HG02798 (cell line): Measurements from ENCODE around the gene SLC37A1.

Experiments
- ATAC-seq: cut with Tn5 transposase; IDR thresholded peaks from one replicate; pipeline ENCODE4 v1.9.1; 2021; ENCODE audit warnings: mild to moderate bottlenecking; ENCODE audit not compliant: unreplicated experiment, poor library complexity

Gene SLC37A1

DNA sequence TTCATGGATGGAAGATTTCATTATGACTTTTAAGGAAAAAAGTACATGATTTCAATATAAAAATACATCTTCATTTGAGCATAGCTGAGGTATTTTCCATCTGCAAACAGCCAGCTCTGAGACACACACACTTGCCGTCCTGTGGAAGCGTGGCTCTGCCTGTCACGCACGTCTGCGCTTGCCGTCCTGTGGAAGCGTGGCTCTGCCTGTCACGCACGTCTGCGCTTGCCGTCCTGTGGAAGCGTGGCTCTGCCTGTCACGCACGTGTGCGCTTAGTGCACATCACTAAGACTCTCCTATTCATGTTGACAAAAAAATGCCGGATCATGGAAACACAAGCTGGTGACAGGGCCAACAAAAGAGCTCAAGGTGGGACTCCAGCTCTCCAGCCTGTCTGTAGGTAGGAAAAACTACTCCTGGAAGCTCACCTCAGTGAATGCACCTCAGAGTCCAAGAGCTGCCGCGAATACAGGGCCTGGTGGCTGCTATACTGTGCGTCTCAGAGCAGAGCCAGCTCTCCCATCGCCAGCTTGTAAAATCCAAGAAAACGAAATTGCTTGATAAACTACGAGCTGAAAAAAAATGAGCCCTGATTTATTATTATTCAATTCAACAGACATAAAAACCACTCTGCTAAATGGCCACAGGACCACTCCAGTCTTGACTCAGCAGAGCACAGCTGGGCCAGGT lies 69.3 kb downstream of the SLC37A1 start:
- ATAC-seq = no peak

GRCh38 chr21:42583477-42584295 lies 70.0 kb downstream of the SLC37A1 start:
- ATAC-seq = no peak

DNA sequence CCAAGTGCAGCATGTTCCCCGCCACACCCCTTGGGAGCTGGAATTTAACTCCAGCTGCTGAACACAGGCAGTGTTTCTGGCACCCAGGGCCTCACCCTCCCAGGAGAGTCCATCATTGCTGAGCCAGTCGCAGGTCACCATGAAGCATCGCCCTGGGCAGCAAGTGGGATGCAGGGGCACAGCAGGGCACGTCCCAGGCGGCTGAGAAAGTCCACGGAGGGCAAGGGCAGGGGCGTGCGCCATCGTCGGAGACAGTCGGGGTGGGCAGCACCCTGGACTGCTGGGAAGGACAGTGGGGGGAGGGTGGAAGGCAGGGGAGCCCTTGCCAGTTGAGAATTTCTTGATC lies 70.6 kb downstream of the SLC37A1 start:
- no peak for ATAC-seq

- no peak for ATAC-seq
Measured at GRCh38 chr21:42585881-42586280, 72.2 kb downstream of the SLC37A1 start.

DNA sequence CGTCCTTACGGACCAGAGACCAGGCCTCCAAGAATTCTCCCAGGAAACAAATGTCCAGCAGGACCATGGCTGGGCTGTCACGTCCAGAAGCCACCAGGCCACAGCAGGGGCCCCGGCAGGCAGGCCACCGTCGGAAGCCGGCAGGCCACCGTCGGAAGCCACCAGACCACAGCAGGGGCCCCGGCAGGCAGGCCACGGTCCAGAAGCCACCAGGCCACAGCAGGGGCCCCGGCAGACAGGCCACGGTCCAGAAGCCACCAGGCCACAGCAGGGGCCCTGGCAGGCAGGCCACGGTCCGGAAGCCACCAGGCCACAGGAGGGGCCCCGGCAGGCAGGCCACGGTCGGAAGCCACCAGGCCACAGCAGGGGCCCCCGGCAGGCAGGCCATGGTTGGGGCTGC lies 72.8 kb downstream of the SLC37A1 start:
- ATAC-seq = no peak

DNA sequence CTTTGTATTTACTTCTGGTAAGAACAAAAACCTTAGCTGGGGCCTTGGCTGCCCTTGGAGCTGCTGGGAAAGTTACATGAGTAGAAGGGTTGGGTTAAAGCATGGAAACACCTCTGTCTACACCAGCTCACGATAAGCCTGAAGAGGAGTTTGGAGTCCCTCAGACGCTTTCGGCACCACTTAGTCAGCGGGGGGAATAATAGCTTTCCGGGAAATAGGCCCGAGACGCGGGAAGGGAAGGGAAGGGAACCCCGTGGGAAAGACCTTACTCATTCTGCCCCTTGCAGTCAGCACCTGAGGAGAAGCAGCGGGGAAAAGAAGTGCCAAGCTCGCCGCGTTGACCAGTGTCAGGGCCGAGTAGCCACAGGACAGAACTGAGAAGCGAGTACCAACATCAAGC lies 73.4 kb downstream of the SLC37A1 start:
- no peak for ATAC-seq

- no peak for ATAC-seq
Measured at GRCh38 chr21:42590431-42591131, 76.9 kb downstream of the SLC37A1 start.

DNA sequence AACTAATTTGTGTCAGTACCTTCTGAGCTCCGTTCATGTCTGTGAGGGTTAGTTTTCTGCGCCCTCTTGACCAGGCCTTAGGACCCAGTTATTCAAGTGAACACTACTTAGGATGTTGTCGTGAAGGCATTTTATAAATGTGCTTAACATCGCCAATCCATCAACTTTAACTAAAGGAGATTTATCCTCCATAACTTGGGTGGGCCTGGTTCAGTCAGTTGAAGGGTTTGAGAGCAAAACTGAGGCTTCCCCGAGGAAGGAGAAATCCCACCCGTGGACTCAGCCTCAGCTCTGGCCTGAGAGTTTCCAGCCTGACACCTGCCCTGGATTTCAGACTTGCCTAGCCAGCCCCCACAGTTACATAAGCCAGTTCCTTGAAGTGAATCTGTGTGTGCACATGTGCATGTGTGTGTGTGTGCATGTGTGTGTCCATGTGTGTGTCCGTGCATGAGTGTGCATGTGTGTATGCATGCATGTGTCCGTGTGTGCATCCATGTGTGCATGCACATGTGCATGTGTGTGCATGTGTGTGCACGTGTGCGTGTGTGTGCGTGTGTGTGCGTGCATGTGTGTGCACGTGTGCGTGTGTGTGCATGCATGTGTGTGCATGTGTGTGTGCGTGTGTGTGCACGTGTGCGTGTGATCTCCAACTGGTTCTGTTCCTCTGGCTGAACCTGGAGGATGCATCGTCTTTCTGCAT lies 77.7 kb downstream of the SLC37A1 start:
- ATAC-seq = no peak

GRCh38 chr21:42592156-42592820 lies 78.6 kb downstream of the SLC37A1 start:
- ATAC-seq = no peak

GRCh38 chr21:42593007-42593814 lies 79.6 kb downstream of the SLC37A1 start:
- ATAC-seq = peak; percentile 50

DNA sequence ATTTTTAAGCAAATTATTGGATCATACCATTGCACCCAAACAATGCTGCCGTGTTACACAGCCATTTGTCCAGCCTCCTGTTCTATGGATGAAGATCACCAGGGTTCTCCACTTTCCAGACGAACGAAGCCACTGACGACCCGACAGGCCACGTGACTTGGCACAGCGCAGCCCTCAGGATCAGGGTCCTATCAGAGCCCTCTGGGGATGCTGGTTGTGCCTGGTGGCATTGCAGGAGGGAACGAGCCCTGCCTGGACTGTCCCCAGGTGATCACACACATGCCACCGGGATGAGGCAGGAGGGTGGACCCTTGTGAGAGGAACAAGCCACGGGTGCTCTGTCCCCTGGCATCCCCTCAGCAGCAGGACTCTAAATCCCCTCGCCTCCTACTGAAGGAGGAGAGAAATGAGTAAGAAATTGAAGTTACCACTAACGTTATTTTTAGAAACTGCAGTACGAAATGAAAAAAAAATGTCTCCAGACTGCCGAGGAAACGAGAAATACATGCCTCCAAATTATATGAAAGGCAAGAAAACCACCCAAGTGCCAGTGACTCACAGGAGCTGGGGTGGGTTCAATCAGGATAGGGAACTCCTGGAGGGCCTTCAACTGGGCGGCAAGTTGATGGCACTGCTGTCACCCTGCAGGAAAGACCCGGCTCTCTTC lies 81.1 kb downstream of the SLC37A1 start:
- no peak for ATAC-seq

- no peak for ATAC-seq
Measured at GRCh38 chr21:42595283-42596187, 81.9 kb downstream of the SLC37A1 start.

GRCh38 chr21:42596657-42597056 lies 83.0 kb downstream of the SLC37A1 start:
- no peak for ATAC-seq

DNA sequence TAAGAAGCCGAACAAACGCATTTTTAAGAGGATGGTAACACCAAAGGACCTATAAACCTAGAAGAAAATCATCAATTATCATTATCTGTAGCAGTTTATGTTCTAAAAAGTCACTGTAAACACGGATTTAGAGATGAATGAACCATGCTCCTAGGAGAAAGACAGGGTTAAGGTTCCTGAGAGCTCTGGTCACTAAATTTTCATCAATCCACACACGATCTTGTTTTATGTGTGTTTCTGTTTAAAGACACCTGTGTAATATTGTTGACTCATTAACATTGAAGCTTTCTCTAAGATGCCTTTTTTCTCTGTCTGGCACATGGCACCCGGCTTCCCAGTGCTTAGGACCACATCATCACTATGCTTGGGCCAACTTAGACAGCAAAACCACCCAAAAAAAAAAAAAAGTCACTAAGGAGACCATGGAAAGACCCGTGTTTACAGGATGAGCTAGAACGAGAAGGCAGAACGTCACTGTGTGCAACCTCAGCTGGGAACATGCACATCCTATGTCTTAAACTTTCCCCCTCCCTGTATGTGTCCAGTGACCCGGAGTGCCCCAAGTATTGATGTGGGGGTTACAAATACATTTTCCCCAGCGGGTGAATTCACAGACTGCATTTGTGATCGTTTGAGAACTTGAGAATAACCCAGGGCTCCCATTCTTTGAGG lies 84.0 kb downstream of the SLC37A1 start:
- ATAC-seq = no peak

GRCh38 chr21:42598159-42598735 lies 84.6 kb downstream of the SLC37A1 start:
- no peak for ATAC-seq

GRCh38 chr21:42599486-42599885 lies 85.8 kb downstream of the SLC37A1 start:
- ATAC-seq = no peak

- ATAC-seq = no peak
Measured at GRCh38 chr21:42599962-42600361, 86.3 kb downstream of the SLC37A1 start.
